GM10266 (cell line): Measurements from ENCODE around the gene SSTR5.
"Not testable (repeated sequence)": the region's sequence is repeated elsewhere in the genome, so short reads cannot be mapped to it uniquely, and the experiment has no call there.

Experiments
- DNase-seq: peaks from one replicate; pipeline ENCODE4 v3.0.0; 2012; ENCODE audit errors: extremely low spot score
- TF ChIP-seq, protein P1 (sequence below): IDR thresholded peaks from 2 replicates; pipeline ENCODE4 v1.5.1; 2012; ENCODE audit warnings: mild to moderate bottlenecking, low read depth; ENCODE audit not compliant: control insufficient read depth, insufficient read depth; ENCODE audit errors: missing control alignments

The SSTR5 gene

DNA sequence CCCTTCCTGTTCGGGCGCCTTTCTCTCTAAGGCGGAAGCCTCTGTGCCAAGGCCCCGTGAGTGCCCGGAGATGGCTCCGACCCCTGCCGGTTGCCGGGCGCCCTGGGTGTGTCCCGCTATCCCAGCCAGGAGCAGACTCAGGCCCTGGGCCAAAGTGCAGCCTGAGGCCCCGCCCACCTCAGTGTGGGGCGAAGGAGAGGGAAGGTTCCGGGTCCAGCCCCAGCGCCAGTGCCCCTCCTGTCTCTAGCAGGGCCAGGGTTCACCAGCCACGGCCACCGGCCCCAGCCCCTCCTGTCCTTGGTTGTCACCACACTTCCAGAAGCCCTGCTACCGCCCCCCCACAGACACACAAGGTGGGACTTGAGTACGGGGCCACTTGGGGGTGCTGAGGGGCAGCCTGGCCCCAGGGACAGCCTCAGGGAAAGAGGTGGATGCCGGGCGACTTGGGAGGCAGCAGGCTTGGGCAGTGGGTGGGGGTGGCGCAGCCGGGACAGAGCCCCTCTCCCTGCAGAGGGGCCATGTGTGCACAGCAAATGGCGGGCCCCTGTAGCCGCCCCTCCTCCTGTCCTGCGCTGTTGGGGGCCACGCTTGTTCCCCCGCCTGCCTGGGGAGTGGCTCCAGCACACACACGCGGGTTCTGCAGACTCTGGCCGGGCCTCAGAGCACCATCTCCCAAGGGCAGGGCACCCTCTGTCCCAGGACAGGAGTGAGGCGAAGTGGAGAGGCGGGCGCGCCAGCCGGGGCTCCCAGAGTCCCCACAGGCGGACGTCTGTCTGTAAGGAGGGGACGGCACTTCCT lies 17.5 kb downstream of the SSTR5 start:
- TF ChIP-seq, protein P1, sequence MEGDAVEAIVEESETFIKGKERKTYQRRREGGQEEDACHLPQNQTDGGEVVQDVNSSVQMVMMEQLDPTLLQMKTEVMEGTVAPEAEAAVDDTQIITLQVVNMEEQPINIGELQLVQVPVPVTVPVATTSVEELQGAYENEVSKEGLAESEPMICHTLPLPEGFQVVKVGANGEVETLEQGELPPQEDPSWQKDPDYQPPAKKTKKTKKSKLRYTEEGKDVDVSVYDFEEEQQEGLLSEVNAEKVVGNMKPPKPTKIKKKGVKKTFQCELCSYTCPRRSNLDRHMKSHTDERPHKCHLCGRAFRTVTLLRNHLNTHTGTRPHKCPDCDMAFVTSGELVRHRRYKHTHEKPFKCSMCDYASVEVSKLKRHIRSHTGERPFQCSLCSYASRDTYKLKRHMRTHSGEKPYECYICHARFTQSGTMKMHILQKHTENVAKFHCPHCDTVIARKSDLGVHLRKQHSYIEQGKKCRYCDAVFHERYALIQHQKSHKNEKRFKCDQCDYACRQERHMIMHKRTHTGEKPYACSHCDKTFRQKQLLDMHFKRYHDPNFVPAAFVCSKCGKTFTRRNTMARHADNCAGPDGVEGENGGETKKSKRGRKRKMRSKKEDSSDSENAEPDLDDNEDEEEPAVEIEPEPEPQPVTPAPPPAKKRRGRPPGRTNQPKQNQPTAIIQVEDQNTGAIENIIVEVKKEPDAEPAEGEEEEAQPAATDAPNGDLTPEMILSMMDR = no peak
- no peak for DNase-seq

DNA sequence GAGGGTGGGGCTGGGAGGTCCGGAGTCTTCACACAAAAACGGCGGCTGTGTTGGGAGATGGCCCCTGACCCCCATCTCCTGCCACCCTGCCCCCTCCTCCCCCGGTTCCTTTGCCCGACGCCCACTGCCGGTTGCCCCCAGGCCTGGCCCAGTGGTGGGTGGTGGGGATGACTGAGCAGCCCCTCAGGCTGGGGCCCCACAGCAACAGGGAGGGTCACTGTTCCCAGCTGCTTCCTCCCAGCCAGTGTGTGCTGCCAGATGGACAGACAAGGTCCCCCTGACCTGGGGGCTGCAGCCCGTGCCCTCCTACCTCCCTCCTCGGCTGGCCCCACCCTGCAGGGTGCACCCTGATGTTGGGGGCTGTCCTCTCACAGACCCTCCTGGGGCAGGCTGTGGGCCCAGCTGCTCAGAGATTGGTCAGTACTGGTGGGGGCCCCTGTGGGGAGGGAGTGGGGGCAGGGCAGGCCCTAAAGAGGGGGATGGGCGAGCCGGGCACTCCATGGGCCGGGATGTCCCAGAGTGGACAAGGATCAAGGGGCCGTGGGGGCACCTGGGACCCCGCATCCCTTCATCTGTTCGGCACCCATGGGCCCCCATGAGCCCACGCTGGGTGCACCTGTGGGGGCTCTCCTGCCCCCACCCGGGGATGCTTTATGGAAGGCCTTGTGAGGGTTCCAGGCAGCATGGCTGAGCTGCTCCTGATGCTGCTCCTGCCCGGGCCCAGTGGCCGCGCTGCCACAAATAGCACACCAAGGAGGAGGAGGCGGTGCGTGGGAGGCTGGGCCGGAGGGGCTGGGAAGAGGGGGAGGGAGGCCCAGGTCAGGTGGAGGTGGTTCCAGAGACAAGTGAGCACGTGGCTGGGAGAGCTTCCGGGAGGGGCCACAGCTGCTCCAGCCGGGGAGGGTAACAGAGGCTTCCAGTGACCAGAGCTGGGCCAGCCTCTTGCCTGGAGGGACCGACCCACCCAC lies 18.4 kb downstream of the SSTR5 start:
- TF ChIP-seq, protein P1 = no peak
- DNase-seq = no peak

GRCh38 chr16:1091992-1092552 lies 19.5 kb downstream of the SSTR5 start:
- DNase-seq = no peak
- TF ChIP-seq, protein P1 = no peak

- not testable (repeated sequence) for DNase-seq
Measured at GRCh38 chr16:1092685-1093283, 20.2 kb downstream of the SSTR5 start.

DNA sequence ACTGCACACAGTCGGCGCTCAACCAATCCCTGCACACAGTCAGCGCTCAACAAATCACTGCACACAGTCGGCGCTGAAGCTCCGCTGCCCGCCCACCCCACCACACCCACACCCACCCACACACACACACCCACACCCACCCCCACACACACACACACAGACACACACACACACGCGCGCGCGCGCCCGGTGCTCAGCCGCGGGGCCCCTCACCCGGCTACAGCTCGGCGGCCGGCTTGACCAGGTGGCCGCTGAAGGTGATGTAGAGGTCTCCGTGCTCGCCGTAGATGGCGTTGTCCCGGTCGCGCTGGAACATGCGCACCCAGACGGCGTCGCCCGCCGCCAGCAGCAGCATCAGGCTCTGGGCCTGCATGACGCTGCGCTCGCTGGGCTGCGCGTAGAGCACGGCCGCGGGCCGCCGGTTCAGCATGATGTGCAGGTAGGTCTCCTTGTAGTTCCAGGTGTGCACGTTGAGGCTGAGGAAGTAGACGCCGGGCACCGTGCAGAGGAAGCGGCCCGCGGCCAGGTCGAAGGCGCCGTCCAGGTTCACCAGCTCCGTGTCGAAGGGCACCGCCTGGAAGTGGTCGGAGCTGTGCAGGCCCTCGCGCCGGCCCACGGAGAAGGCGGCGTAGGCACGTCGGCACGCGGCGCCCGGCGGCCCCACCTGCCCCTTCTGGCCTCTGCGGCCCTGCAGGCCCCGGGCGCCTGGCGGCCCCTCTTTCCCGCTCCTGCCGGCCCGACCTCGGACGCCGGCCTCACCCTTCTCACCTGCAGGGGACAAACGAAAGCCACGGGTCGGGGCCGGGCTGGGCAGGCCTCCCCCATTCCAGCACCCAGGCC lies 21.0 kb downstream of the SSTR5 start:
- TF ChIP-seq, protein P1 = no peak
- DNase-seq = no peak

GRCh38 chr16:1094124-1094479 lies 21.6 kb downstream of the SSTR5 start:
- TF ChIP-seq, protein P1 = no peak
- no peak for DNase-seq
